HCT116 (cell line): ENCODE results near the gene PDE6B. TPM values are rescaled to one million over a fixed set of nuclear protein-coding genes. Genes with fewer than 3 reads are reported as not detected.

ENCODE experiments used
- ATAC-seq: fragments of 200-7000 bp; cut with Tn5 transposase; 2 replicates; pipeline ENCODE4 v1.9.1; 2020; ENCODE audit warnings: mild to moderate bottlenecking, moderate library complexity
- BruUV-seq: library from RNA; stranded (reverse); fragments of 400-500 nt; replicated peaks from 2 replicates; lab custom pipeline; 2021; lab: Mats Ljungman, UMichigan
- CTCF ChIA-PET: fragments of 300-600 bp; sonication (Branson Sonifier 250); formaldehyde crosslinking; loops from one replicate; lab custom pipeline; 2021; ENCODE audit warnings: antibody characterized with exemption; lab: Charles Lee
- POLR2A ChIA-PET: fragments of 300-600, 350-600 bp; sonication (Branson Sonifier 250); formaldehyde crosslinking; loops from one replicate; lab custom pipeline; 2021; ENCODE audit warnings: antibody characterized with exemption; lab: Charles Lee
- RAD21 ChIA-PET, 2 experiments: fragments of 300-600 bp; sonication (Branson Sonifier 250); formaldehyde crosslinking; loops; one replicate each; lab custom pipeline; 2023; ENCODE audit warnings: low total read pairs in 2 of 2; ENCODE audit not compliant: uncharacterized antibody in 2 of 2, unreplicated experiment in 2 of 2, low non-redundant PET in 1 of 2; lab: Charles Lee
- DNase-seq: peaks from one replicate; pipeline ENCODE4 v3.0.0-alpha.2; 2010; ENCODE audit warnings: low read depth, low spot score
- H2AFZ ChIP-seq: fragments of 200-600 bp; shearing (Covaris generic), sonication (generic); 2 replicates; pipeline ENCODE4 v1.6.1; 2017; ENCODE audit warnings: low read depth, mixed run types, mixed read lengths, antibody characterized with exemption, low read length; ENCODE audit not compliant: poor library complexity, severe bottlenecking
- H3K27ac ChIP-seq: 2 replicates; pipeline ENCODE4 v1.5.1; 2012; ENCODE audit warnings: low read depth, low read length
- H3K27me3 ChIP-seq: fragments of 200-600 bp; sonication (generic); 2 replicates; pipeline ENCODE4 v1.6.1; 2016; ENCODE audit warnings: mixed run types, low read length, mixed read lengths; ENCODE audit not compliant: insufficient read depth
- H3K36me3 ChIP-seq, 2 experiments: fragments of 200-500 bp in 1 of 2; fragments of 200-600 bp in 1 of 2; sonication (Bioruptor generic) in 1 of 2; sonication (generic) in 1 of 2; 2 replicates each; pipeline versions ENCODE4 v1.5.1 to v1.6.1; 2014 to 2016; ENCODE audit warnings: low read length in 2 of 2, inconsistent platforms in 1 of 2, mixed read lengths in 1 of 2, mixed run types in 1 of 2; ENCODE audit not compliant: insufficient read depth in 2 of 2, control insufficient read depth in 1 of 2
- H3K4me1 ChIP-seq, 2 experiments: fragments of 200-600 bp in 1 of 2; sonication (generic) in 1 of 2; 2 replicates each; pipeline versions ENCODE4 v1.5.1 to v1.6.1; 2012 to 2017; ENCODE audit warnings: low read length in 2 of 2, inconsistent platforms in 1 of 2, mild to moderate bottlenecking in 1 of 2, mixed read lengths in 1 of 2, mixed run types in 1 of 2, moderate library complexity in 1 of 2; ENCODE audit not compliant: insufficient read depth in 2 of 2, control insufficient read depth in 1 of 2
- H3K4me2 ChIP-seq: fragments of 200-600 bp; sonication (generic); 2 replicates; pipeline ENCODE4 v1.6.1; 2017; ENCODE audit warnings: mixed run types, low read length, mixed read lengths
- H3K4me3 ChIP-seq, 2 experiments: fragments of 200-600 bp in 1 of 2; sonication (generic) in 1 of 2; replicated peaks in 1 of 2; 2 replicates each; pipeline ENCODE4 v1.5.1; 2011 to 2016; ENCODE audit warnings: low read length in 2 of 2, control low read depth in 1 of 2, low read depth in 1 of 2, mild to moderate bottlenecking in 1 of 2, mixed read lengths in 1 of 2, mixed run types in 1 of 2
- H3K79me2 ChIP-seq: fragments of 200-600 bp; sonication (generic); 2 replicates; pipeline ENCODE4 v1.6.1; 2017; ENCODE audit warnings: mild to moderate bottlenecking, mixed run types, low read length, moderate library complexity, mixed read lengths; ENCODE audit not compliant: insufficient read depth
- H3K9ac ChIP-seq: fragments of 200-600 bp; sonication (generic); 2 replicates; pipeline ENCODE4 v1.6.1; 2016; ENCODE audit warnings: low read length, mixed read lengths
- H3K9me2 ChIP-seq: fragments of 200-600 bp; sonication (generic), shearing (Covaris generic); 2 replicates; pipeline ENCODE4 v1.6.1; 2017; ENCODE audit warnings: mixed run types, mild to moderate bottlenecking, moderate library complexity; ENCODE audit not compliant: insufficient read depth
- H3K9me3 ChIP-seq, 2 experiments: fragments of 200-500 bp in 1 of 2; fragments of 200-600 bp in 1 of 2; sonication (Bioruptor generic) in 1 of 2; sonication (generic) in 1 of 2; 2 replicates each; pipeline ENCODE4 v1.6.1; 2014 to 2017; ENCODE audit warnings: low read length in 2 of 2, mixed read lengths in 2 of 2, inconsistent platforms in 1 of 2, low read depth in 1 of 2, mild to moderate bottlenecking in 1 of 2, mixed run types in 1 of 2, moderate library complexity in 1 of 2; ENCODE audit not compliant: control insufficient read depth in 1 of 2, insufficient read depth in 1 of 2
- H4K20me1 ChIP-seq: fragments of 200-600 bp; sonication (generic), shearing (Covaris generic); 2 replicates; pipeline ENCODE4 v1.6.1; 2017; ENCODE audit warnings: mixed run types, mild to moderate bottlenecking, moderate library complexity; ENCODE audit not compliant: insufficient read depth
- EGR1 ChIP-seq: IDR thresholded peaks from 2 replicates; pipeline ENCODE4 v1.6.1; 2012; ENCODE audit warnings: low read depth
- FOSL1 ChIP-seq: IDR thresholded peaks from 2 replicates; pipeline ENCODE4 v1.6.1; 2012; ENCODE audit warnings: low read depth
- POLR2A ChIP-seq: IDR thresholded peaks from 2 replicates; pipeline ENCODE4 v1.7.0; 2011; ENCODE audit warnings: borderline replicate concordance; ENCODE audit not compliant: insufficient read depth, insufficient read length; ENCODE audit errors: extremely low read depth
- RAD21 ChIP-seq: IDR thresholded peaks from 2 replicates; pipeline ENCODE4 v1.6.1; 2012; ENCODE audit warnings: low read depth, mild to moderate bottlenecking
- SP1 ChIP-seq: IDR thresholded peaks from 2 replicates; pipeline ENCODE4 v1.6.1; 2012; ENCODE audit warnings: low read depth
- ZFX ChIP-seq: fragments of 450-650 bp; IDR thresholded peaks from 2 replicates; pipeline ENCODE4 v1.6.1; 2017
- intact Hi-C: fragments of 100-400 bp; cut with micrococcal nuclease; formaldehyde crosslinking; loops from 2 replicates; pipeline ENCODE4 v1.10.0; 2022
- total RNA-seq: library from RNA; stranded (reverse); gene quantifications from one replicate; pipeline ENCODE4 v1.2.1, GENCODE V29; 2021; ENCODE audit not compliant: unreplicated experiment
- TF ChIP-seq, protein P1 (sequence below): IDR thresholded peaks from 2 replicates; pipeline ENCODE4 v1.6.1; 2012; ENCODE audit warnings: low read depth

The PDE6B gene
- total RNA-seq, 1 experiment from 2014 or later: not detected

- TF ChIP-seq, protein P1, sequence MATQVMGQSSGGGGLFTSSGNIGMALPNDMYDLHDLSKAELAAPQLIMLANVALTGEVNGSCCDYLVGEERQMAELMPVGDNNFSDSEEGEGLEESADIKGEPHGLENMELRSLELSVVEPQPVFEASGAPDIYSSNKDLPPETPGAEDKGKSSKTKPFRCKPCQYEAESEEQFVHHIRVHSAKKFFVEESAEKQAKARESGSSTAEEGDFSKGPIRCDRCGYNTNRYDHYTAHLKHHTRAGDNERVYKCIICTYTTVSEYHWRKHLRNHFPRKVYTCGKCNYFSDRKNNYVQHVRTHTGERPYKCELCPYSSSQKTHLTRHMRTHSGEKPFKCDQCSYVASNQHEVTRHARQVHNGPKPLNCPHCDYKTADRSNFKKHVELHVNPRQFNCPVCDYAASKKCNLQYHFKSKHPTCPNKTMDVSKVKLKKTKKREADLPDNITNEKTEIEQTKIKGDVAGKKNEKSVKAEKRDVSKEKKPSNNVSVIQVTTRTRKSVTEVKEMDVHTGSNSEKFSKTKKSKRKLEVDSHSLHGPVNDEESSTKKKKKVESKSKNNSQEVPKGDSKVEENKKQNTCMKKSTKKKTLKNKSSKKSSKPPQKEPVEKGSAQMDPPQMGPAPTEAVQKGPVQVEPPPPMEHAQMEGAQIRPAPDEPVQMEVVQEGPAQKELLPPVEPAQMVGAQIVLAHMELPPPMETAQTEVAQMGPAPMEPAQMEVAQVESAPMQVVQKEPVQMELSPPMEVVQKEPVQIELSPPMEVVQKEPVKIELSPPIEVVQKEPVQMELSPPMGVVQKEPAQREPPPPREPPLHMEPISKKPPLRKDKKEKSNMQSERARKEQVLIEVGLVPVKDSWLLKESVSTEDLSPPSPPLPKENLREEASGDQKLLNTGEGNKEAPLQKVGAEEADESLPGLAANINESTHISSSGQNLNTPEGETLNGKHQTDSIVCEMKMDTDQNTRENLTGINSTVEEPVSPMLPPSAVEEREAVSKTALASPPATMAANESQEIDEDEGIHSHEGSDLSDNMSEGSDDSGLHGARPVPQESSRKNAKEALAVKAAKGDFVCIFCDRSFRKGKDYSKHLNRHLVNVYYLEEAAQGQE: no peak
- TF ChIP-seq SP1: no peak
- TF ChIP-seq, all 23 proteins: peak for 0
These were observed 81.6 kb downstream of the PDE6B start (continued) for GRCh38 chr4:706834-707598.

- intact Hi-C loops: no loop called here
- H3K9me2 ChIP-seq: no peaks in the 10 kb centered on the region
- TF ChIP-seq FOSL1 (no peak), ZFX (no peak), EGR1 (no peak), RAD21 (no peak), POLR2A (no peak)
- TF ChIP-seq, all 23 proteins: peak for 0
- H3K36me3 ChIP-seq: no peaks in the 10 kb centered on the region
- ChIA-PET CTCF (no interaction called here), POLR2A (no interaction called here), RAD21 (no interaction called here)
- peaks cover 64% of the 10 kb centered on the region for H3K79me2 ChIP-seq
- no peaks in the 10 kb centered on the region for H3K27me3 ChIP-seq
- no peak overlapping the region for H3K4me2 ChIP-seq
- ATAC-seq: no peak
- H4K20me1 ChIP-seq: no peaks in the 10 kb centered on the region
- DNase-seq: no peak
- H3K27ac ChIP-seq: no peak overlapping the region; the same call in 1 of the 2 replicates
- H3K9ac ChIP-seq: no peak overlapping the region
- H3K4me3 ChIP-seq: no peak overlapping the region
- H3K9me3 ChIP-seq: no peaks in the 10 kb centered on the region
- peaks cover 3 to 9% of the 10 kb centered on the region in 2 experiments; a peak in 3 of 4 replicates for H3K4me1 ChIP-seq
- no peak overlapping the region for H2AFZ ChIP-seq
- BruUV-seq: no TSS peak
These were observed 82.7 kb downstream of the PDE6B start for GRCh38 chr4:707929-708630.
